HepG2 (cell line): ENCODE results near the gene CORO1C. TPM values are rescaled to one million over a fixed set of nuclear protein-coding genes. Genes with fewer than 3 reads are reported as not detected.
A peak's percentile ranks its signal among the peaks of the same experiment; 100 is the strongest.

Experiments
- CENPBD1 ChIP-seq: sonication (generic); formaldehyde crosslinking; IDR thresholded peaks from 2 replicates; pipeline ENCODE4 v1.8.0; 2022; ENCODE audit warnings: missing genetic modification reagents, low read depth, mild to moderate bottlenecking, borderline replicate concordance
- DNMT3B ChIP-seq: conservative IDR thresholded peaks from 2 replicates; pipeline ENCODE4 v1.6.1; 2016; ENCODE audit warnings: missing biosample characterization, control low read depth
- FOXO4 ChIP-seq: sonication (generic); formaldehyde crosslinking; conservative IDR thresholded peaks from 2 replicates; pipeline ENCODE4 v1.8.1; 2023; ENCODE audit warnings: missing genetic modification reagents
- GATAD2A ChIP-seq: IDR thresholded peaks from 2 replicates; pipeline ENCODE4 v1.6.1; 2016
- IKZF4 ChIP-seq: sonication (generic); formaldehyde crosslinking; IDR thresholded peaks from 2 replicates; pipeline ENCODE4 v1.5.1; 2020; ENCODE audit warnings: borderline replicate concordance, mild to moderate bottlenecking, low read depth, missing genetic modification reagents; ENCODE audit errors: not compliant biosample characterization
- KAT2B ChIP-seq: fragments of 150-350 bp; IDR thresholded peaks from 2 replicates; pipeline ENCODE4 v1.6.1; 2014; ENCODE audit warnings: low read depth, low read length, borderline replicate concordance
- KLF15 ChIP-seq: sonication (generic); formaldehyde crosslinking; IDR thresholded peaks from 2 replicates; pipeline ENCODE4 v1.8.1; 2023; ENCODE audit warnings: borderline replicate concordance, mild to moderate bottlenecking, inconsistent platforms, missing genetic modification reagents, mixed read lengths
- NCOA2 ChIP-seq: sonication (generic); formaldehyde crosslinking; IDR thresholded peaks from 2 replicates; pipeline ENCODE4 v1.8.0; 2022; ENCODE audit warnings: inconsistent platforms
- NPAS2 ChIP-seq: sonication (generic); formaldehyde crosslinking; IDR thresholded peaks from 2 replicates; pipeline ENCODE4 v1.8.0; 2022; ENCODE audit warnings: mild to moderate bottlenecking, missing genetic modification reagents, borderline replicate concordance
- PBX3 ChIP-seq: sonication (generic); formaldehyde crosslinking; IDR thresholded peaks from 2 replicates; pipeline ENCODE4 v1.8.1; 2023; ENCODE audit warnings: missing genetic modification reagents, inconsistent platforms, borderline replicate concordance
- POLR2A ChIP-seq, 2 experiments: IDR thresholded peaks; 2 replicates each; pipeline ENCODE4 v1.6.1; 2011; ENCODE audit warnings: low read depth in 2 of 2, low read length in 2 of 2, mild to moderate bottlenecking in 1 of 2, moderate library complexity in 1 of 2; ENCODE audit not compliant: insufficient read depth in 1 of 2
- RFX3 ChIP-seq: IDR thresholded peaks from 2 replicates; pipeline ENCODE4 v1.6.1; 2016; ENCODE audit warnings: missing biosample characterization, missing genetic modification reagents
- RFXAP ChIP-seq: sonication (generic); formaldehyde crosslinking; IDR thresholded peaks from 2 replicates; pipeline ENCODE4 v1.4.0; 2020; ENCODE audit warnings: missing genetic modification reagents, borderline replicate concordance
- RORA ChIP-seq: sonication (generic); formaldehyde crosslinking; IDR thresholded peaks from 2 replicates; pipeline ENCODE4 v1.5.0; 2020; ENCODE audit warnings: mild to moderate bottlenecking, missing genetic modification reagents, moderate library complexity
- SIN3B ChIP-seq: fragments of 150-350 bp; IDR thresholded peaks from 2 replicates; pipeline ENCODE4 v1.6.1; 2014; ENCODE audit warnings: low read length
- SYNCRIP ChIP-seq: fragments of 200-400 bp; formaldehyde crosslinking; IDR thresholded peaks from 2 replicates; pipeline ENCODE4 v1.6.1; 2018; ENCODE audit warnings: mild to moderate bottlenecking, low read depth, low read length; ENCODE audit not compliant: insufficient read depth
- THAP7 ChIP-seq: sonication (generic); formaldehyde crosslinking; IDR thresholded peaks from 2 replicates; pipeline ENCODE4 v1.8.1; 2023; ENCODE audit warnings: mild to moderate bottlenecking, missing genetic modification reagents
- ZBTB46 ChIP-seq: sonication (generic); formaldehyde crosslinking; IDR thresholded peaks from 2 replicates; pipeline ENCODE4 v1.4.0; 2020; ENCODE audit warnings: mild to moderate bottlenecking, missing genetic modification reagents, borderline replicate concordance
- ZNF232 ChIP-seq: sonication (generic); formaldehyde crosslinking; IDR thresholded peaks from 2 replicates; pipeline ENCODE4 v1.4.0; 2020; ENCODE audit warnings: missing genetic modification reagents, borderline replicate concordance
- ZNF562 ChIP-seq: sonication (generic); formaldehyde crosslinking; IDR thresholded peaks from 2 replicates; pipeline ENCODE4 v1.8.0; 2022; ENCODE audit warnings: missing genetic modification reagents, borderline replicate concordance
- ZNF564 ChIP-seq: sonication (generic); formaldehyde crosslinking; IDR thresholded peaks from 2 replicates; pipeline ENCODE4 v1.8.1; 2023; ENCODE audit warnings: mild to moderate bottlenecking, missing genetic modification reagents
- ZNF644 ChIP-seq: IDR thresholded peaks from 2 replicates; pipeline ENCODE4 v1.6.1; 2016; ENCODE audit warnings: low read depth
- ZNF740 ChIP-seq: sonication (generic); formaldehyde crosslinking; IDR thresholded peaks from 2 replicates; pipeline ENCODE4 v1.4.0; 2020; ENCODE audit warnings: missing genetic modification reagents
- ZNF841 ChIP-seq: sonication (generic); formaldehyde crosslinking; IDR thresholded peaks from 2 replicates; pipeline ENCODE4 v1.8.1; 2023; ENCODE audit warnings: missing genetic modification reagents, borderline replicate concordance
- polyA plus RNA-seq, 8 experiments: library from polyadenylated mRNA; depleted of rRNA in 3 of 8; stranded (reverse) in 7 of 8; unstranded in 1 of 8; fragments of >200 nt; fragmentation: Illumina TruSeq in 4 of 8; extraction: Trizol in 4 of 8; gene quantifications; 2 replicates each; pipeline versions ENCODE4 v1.2.1 to v1.2.3, GENCODE V29; 2011 to 2016; ENCODE audit warnings: low read depth in 4 of 8, missing spikeins in 1 of 8, mixed read lengths in 1 of 8; ENCODE audit not compliant: insufficient read depth in 1 of 8
- total RNA-seq, 5 experiments: library from RNA; depleted of rRNA; stranded (reverse); fragments of >200 nt; fragmentation: Illumina TruSeq; extraction: Trizol; gene quantifications; 2 replicates each; pipeline ENCODE4 v1.2.3, GENCODE V29; 2016; ENCODE audit warnings: low read depth in 1 of 5

The CORO1C gene
- total and polyA plus RNA-seq, 2 of the 13 experiments (the other 11 are each of a cell fraction or from before 2014, with no cell fraction given): 73.7 to 131 TPM

GRCh38 chr12:108731105-108731865, at the start of gene CORO1C (continued):
- TF ChIP-seq PBX3 (CRISPR knock-in tag) (no peak), FOXO4 (CRISPR knock-in tag) (no peak), SIN3B (no peak), RFXAP (CRISPR knock-in tag) (peak; percentile 36; the same call in 1 of the 2 replicates), ZNF564 (CRISPR knock-in tag) (no peak), THAP7 (CRISPR knock-in tag) (no peak), ZNF841 (CRISPR knock-in tag) (no peak), KLF15 (CRISPR knock-in tag) (no peak; the same call in 1 of the 2 replicates), DNMT3B (CRISPR knock-in tag) (no peak), NCOA2 (CRISPR knock-in tag) (no peak; the same call in 1 of the 2 replicates), ZNF232 (CRISPR knock-in tag) (no peak; the same call in 1 of the 2 replicates), SYNCRIP (no peak), ZBTB46 (CRISPR knock-in tag) (no peak), ZNF740 (CRISPR knock-in tag) (0 out of 2 replicates have a peak, but pooled peaks have one; percentile 17), IKZF4 (CRISPR knock-in tag) (peak; percentile 12), NPAS2 (no peak), RORA (CRISPR knock-in tag) (no peak), ZNF644 (CRISPR knock-in tag) (no peak), GATAD2A (CRISPR knock-in tag) (peak; percentile 50), ZNF562 (CRISPR knock-in tag) (no peak), KAT2B (no peak), POLR2A (IDR thresholded peaks at IDR 0.05; ENCODE audit: insufficient read depth in 1 of 2, low read depth in 2 of 2, low read length in 2 of 2) (peak; percentile 83 to 86), CENPBD1 (CRISPR knock-in tag) (no peak), RFX3 (CRISPR knock-in tag) (no peak)
